Inferior parietal cortex (tissue), 1 donor: ENCODE measurements around the gene SPEG.
A peak's percentile ranks its signal among the peaks of the same experiment; 100 is the strongest.

Experiments used
- DNase-seq: peaks from one replicate; pipeline ENCODE4 v3.0.0-alpha.2; 2016; ENCODE audit errors: extremely low spot score

The SPEG gene

DNA sequence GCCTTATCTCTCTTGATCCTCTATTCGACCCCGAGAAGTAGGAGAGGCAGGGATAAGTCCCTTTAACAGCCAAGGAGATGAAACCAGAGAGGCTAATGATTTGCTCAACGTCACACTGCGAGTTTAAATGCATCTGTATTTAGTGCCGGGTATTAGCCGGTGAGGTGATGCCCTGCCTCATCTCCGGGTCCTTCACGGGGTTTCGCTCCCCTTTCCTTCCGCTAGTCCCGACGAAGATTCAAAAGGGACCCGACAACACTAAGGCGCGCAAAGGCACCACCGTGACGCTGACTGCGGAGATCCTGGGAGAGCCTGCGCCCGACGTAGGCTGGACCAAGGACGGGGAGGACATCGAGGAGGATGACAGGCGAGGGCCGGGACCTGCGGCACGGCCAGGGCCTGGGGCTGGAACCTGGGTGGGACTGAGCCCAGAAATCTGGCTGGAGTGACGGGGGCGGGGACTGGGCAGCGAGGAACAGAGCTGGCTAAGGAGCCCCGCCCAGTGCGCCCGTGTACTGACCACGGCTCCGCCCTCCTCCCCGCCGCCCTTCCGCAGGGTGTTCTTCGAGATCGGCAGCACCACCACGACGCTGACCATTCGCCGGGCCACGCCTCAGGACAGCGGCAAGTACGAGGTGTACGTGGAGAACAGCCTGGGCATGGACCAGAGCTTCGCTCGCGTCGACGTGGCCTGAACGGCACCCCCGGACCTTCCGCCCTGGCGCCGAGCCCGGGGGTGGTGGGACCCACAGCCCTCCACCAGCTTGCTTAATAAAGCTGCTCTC lies 63.0 kb downstream of the SPEG start:
- no peak for DNase-seq

GRCh38 chr2:219498280-219499057 lies 63.8 kb downstream of the SPEG start, which contains the start of gene GMPPA:
GMPPA (plus strand) TSS chr2:219498891; CDS start chr2:219499976, 1,085 bp downstream.
- peak; percentile 95 for DNase-seq

DNA sequence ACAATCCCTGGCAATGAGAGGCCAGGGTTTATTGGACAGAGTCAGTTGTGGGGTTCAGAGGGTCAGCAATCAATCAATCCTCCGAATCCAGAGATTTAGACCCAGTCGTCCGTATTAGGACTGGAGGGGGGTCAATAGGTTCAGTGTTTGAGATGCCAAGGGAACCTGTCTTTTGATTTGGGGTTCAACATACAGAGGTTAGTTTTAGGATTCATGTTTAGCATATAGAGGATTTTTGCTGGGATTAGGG lies 64.3 kb downstream of the SPEG start:
- DNase-seq = no peak

GRCh38 chr2:219499555-219499954 lies 64.9 kb downstream of the SPEG start:
- DNase-seq = no peak

GRCh38 chr2:219500135-219500534 lies 65.5 kb downstream of the SPEG start:
- DNase-seq = no peak

DNA sequence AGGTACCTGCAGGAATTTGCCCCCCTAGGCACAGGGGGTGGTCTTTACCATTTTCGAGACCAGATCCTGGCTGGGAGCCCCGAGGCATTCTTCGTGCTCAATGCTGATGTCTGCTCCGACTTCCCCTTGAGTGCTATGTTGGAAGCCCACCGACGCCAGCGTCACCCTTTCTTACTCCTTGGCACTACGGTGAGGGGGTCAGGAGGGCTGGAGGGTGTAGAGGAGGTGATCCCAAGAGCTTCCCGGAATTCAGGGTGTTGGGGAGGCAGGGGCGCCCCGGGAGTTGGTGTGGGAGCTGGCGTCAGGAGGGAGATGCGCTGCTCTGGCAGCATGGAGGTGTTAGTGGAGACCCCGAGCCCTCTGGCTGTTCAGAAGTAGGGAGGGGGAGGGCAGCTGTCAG lies 67.2 kb downstream of the SPEG start:
- no peak for DNase-seq

- DNase-seq = no peak
Measured at GRCh38 chr2:219502618-219503017, 68.0 kb downstream of the SPEG start.

DNA sequence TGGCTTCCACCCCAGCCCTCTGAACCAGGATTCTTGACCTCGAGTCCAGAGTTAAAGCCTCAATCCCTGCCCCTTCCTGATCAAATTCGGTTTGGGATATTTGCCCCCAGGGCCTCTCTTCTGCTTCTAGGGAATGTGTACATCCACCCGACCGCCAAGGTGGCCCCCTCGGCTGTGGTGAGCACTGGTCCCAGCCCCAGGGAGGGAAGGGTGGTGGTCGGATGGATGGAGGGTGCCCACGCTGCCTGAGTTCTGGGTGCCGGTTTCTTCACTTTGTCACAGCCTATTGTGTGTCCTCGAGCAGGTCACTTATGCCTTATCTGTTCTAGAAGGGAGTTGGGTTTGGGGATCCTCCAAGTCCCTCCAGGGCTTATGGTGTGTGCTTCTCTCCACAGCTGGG lies 70.9 kb downstream of the SPEG start:
- no peak for DNase-seq

- DNase-seq = no peak
Measured at GRCh38 chr2:219506153-219506801, 71.6 kb downstream of the SPEG start.

GRCh38 chr2:219506802-219507526 lies 72.3 kb downstream of the SPEG start:
- DNase-seq = no peak

GRCh38 chr2:219507581-219508443 lies 73.2 kb downstream of the SPEG start:
- no peak for DNase-seq

- DNase-seq = no peak
Measured at GRCh38 chr2:219508444-219508734, 73.7 kb downstream of the SPEG start.

DNA sequence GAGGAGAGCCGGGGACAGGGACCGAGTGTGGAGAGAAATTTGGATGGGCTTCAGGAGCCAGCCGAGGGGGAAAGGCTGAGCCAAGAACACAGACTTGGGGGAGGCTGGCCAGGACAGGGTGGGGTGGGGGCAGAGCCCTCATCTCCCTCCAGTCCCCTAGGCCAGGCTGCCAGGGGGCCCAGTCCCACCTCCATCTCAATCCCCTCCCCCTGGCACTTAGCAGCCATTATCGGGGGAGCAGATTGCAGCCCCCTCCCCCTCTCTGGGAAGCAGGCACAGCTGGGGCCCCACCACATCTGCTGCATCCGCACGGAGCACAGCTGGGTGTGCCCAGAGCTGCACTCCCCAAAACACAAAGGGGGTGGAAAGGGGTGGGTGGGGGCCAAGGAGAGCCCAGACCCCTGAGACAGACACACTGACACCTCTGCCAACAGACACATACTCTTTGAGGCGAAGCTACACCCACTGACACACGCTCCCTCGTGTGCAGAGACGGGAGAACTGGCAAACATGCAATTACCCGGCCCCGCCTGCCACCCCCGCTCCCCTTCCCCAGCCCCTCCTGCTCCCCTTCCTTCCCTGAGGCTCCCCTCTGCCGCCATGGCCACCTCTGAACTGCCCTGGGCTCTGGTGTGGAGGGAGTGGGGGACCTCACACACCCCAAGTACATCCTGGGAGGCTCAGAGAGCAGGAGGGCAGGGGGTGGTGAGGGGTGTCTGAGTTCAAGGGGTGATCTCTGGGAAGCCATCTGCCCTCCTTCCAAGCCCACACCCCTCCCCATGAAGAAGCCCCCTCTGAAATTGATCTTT lies 74.5 kb downstream of the SPEG start:
- DNase-seq = no peak

- DNase-seq = peak; percentile 67
Measured at GRCh38 chr2:219509780-219510511, 75.3 kb downstream of the SPEG start.

- no peak for DNase-seq
Measured at GRCh38 chr2:219510512-219511135, 76.0 kb downstream of the SPEG start.

DNA sequence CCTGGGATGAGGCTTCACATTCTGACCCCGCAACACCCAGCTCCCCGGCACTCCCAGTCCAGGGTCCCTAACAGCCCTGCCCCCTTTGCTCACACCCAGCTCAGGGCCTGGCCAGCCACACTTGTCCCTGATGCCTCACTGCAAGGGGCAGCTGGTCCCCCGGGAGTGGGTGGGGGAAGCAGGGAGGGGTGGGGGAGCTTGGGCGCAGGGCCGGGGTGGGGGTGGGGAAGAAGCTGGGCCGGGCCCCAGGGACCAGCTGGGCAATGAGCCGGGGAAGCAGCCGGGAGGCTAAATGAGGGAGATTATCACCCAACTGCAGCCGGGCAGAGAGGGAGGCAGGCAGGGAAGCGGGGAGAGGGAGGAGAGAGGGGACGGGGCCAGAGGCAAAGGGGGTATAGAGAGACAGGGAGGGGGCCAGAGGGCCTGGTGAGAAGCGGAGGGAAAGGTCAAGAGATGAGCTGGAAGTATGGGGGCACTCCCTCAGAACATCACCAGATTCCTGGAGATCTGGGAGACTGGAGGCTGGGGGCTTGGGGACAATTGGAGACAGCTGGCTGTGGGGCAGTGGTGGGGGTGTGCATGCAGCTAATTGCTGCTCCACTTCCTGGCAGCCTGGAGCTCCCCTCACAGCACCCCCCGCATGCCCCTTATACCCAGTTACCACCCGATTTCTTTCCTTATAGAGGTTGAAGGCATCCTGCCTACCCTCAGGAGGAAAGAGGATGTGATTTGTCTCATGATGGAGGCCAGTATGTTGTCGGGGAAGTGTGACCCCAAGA lies 77.1 kb downstream of the SPEG start:
- DNase-seq = no peak

- DNase-seq = no peak
Measured at GRCh38 chr2:219512524-219513216, 78.0 kb downstream of the SPEG start.

GRCh38 chr2:219513787-219514186 lies 79.1 kb downstream of the SPEG start:
- no peak for DNase-seq
